Neural cell (in vitro differentiated cells): ENCODE measurements around the gene YTHDF2.
"Not testable (repeated sequence)": the region's sequence is repeated elsewhere in the genome, so short reads cannot be mapped to it uniquely, and the experiment has no call there.

Experiments
- RAD21 ChIP-seq: fragments of 450-650 bp; conservative IDR thresholded peaks from 2 replicates; pipeline ENCODE4 v1.6.1; 2014; ENCODE audit warnings: antibody characterized with exemption, mild to moderate bottlenecking, moderate library complexity
- TF ChIP-seq, protein P1 (sequence below): fragments of 450-650 bp; IDR thresholded peaks from 2 replicates; pipeline ENCODE4 v1.5.1; 2014; ENCODE audit warnings: antibody characterized with exemption, mild to moderate bottlenecking, moderate library complexity; ENCODE audit not compliant: poor library complexity, severe bottlenecking

DNA sequence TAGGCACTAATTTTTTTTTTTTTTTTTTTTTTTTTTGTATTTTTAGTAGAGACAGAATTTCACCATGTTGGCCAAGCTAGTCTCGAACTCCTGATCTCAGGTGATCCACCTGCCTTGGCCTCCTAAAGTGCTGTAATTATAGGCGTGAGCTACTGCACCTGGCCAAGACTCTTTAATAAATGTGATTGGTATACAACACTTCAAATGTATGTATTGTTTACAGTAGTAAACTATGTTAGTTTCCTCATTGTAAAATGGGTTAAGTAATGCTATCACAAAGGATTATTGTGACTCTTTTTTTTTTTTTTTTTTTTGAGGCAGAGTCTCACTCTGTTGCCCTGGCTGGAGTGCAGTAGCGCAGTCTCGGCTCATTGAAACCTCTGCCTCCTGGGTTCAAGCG is 11.4 kb upstream of the YTHDF2 start:
- TF ChIP-seq RAD21: not testable (repeated sequence)
- TF ChIP-seq, protein P1, sequence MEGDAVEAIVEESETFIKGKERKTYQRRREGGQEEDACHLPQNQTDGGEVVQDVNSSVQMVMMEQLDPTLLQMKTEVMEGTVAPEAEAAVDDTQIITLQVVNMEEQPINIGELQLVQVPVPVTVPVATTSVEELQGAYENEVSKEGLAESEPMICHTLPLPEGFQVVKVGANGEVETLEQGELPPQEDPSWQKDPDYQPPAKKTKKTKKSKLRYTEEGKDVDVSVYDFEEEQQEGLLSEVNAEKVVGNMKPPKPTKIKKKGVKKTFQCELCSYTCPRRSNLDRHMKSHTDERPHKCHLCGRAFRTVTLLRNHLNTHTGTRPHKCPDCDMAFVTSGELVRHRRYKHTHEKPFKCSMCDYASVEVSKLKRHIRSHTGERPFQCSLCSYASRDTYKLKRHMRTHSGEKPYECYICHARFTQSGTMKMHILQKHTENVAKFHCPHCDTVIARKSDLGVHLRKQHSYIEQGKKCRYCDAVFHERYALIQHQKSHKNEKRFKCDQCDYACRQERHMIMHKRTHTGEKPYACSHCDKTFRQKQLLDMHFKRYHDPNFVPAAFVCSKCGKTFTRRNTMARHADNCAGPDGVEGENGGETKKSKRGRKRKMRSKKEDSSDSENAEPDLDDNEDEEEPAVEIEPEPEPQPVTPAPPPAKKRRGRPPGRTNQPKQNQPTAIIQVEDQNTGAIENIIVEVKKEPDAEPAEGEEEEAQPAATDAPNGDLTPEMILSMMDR: not testable (repeated sequence)
